Heart right ventricle (tissue), 16 donors: ENCODE measurements around the gene SPAAR. TPM values are rescaled to one million over a fixed set of nuclear protein-coding genes. Genes with fewer than 3 reads are reported as not detected.

ENCODE experiments used
- ATAC-seq, 8 donors: fragments of 200-7000 bp; cut with Tn5 transposase; one replicate each; pipeline ENCODE4 v1.9.1; 2020; ENCODE audit warnings: mild to moderate bottlenecking in 8 of 8, moderate library complexity in 8 of 8, moderate number of reproducible peaks in 1 of 8
- DNase-seq, 2 donors: peaks; one replicate each; pipeline ENCODE4 v3.0.0-alpha.2; 2020
- H3K27ac ChIP-seq, 10 donors: fragments of 200-600 bp; sonication (generic) in 2 of 10; one replicate each; pipeline versions ENCODE4 v1.5.0 to v1.8.0; 2020 to 2022; ENCODE audit warnings: mild to moderate bottlenecking in 3 of 10
- H3K27me3 ChIP-seq, 7 donors: fragments of 200-600 bp; one replicate each; pipeline ENCODE4 v1.8.0; 2021 to 2022; ENCODE audit warnings: mild to moderate bottlenecking in 2 of 7
- H3K36me3 ChIP-seq, 9 donors: fragments of 200-600 bp; sonication (generic) in 1 of 9; one replicate each; pipeline versions ENCODE4 v1.5.0 to v1.8.0; 2020 to 2022; ENCODE audit warnings: mild to moderate bottlenecking in 2 of 9
- H3K4me1 ChIP-seq, 9 donors: fragments of 200-600 bp; sonication (generic) in 1 of 9; one replicate each; pipeline versions ENCODE4 v1.5.0 to v1.8.0; 2020 to 2022; ENCODE audit warnings: mild to moderate bottlenecking in 4 of 9
- H3K4me3 ChIP-seq, 10 donors: fragments of 200-600 bp; sonication (generic) in 2 of 10; one replicate each; pipeline versions ENCODE4 v1.5.0 to v1.8.0; 2020 to 2022; ENCODE audit warnings: mild to moderate bottlenecking in 7 of 10, moderate library complexity in 2 of 10
- H3K9me3 ChIP-seq, 11 donors: fragments of 200-600 bp in 10 of 11; sonication (generic) in 2 of 11; one replicate each; pipeline versions ENCODE4 v1.5.0 to v1.8.0; 2013 to 2022; ENCODE audit warnings: mild to moderate bottlenecking in 2 of 11, control low read depth in 1 of 11, moderate library complexity in 1 of 11
- WGBS, 2 donors: extraction: QIAGEN DNeasy Blood & Tissue Kit; methylation state at CpG; one replicate each; pipeline ENCODE4 v1.1.7; 2013; ENCODE audit warnings: inconsistent platforms in 1 of 2; 5-methylcytosine and 5-hydroxymethylcytosine counted together
- intact Hi-C, 10 donors: fragments of 100-400 bp; cut with DNase I; formaldehyde crosslinking; loops; one replicate each; pipeline versions ENCODE4 v1.11.1 to v1.14.2; 2022
- polyA plus RNA-seq, 2 donors: library from polyadenylated mRNA; stranded (reverse); fragments of 200-250 nt; gene quantifications; one replicate each; pipeline ENCODE4 v1.2.3, GENCODE V29; 2013
- total RNA-seq, 10 donors: library from RNA; stranded (reverse); fragmentation: NEBNext Ultra II Directional in 3 of 10; extraction: Animal tissue kit (Norgen Biotek cat#: 25700) in 3 of 10; gene quantifications; one replicate each; pipeline versions ENCODE4 v1.2.1 to v1.2.4, GENCODE V29; 2021 to 2023
- TF ChIP-seq, protein P1 (sequence below), 9 donors: fragments of 200-600 bp; sonication (generic) in 2 of 9; IDR thresholded peaks; one replicate each; pipeline versions ENCODE4 v1.5.0 to v1.8.0; 2021 to 2022; ENCODE audit warnings: antibody characterized with exemption in 9 of 9, mild to moderate bottlenecking in 5 of 9, moderate library complexity in 1 of 9
- donor health status: Arrhythmogenic right ventricular cardiomyopathy.
- donor health status: ischemic (EF 13 %, LVEDD 7.1; RV severe dilation, severe dysfunction).
- donor health status: healthy with polysubstance abuse.
- donor health status: DM: no; HTN: yes; CAD: no.
- donor health status: DM: no; HTN: no; CAD: no.
- donor health status: ischemic (EF 25% LVEDD 6.9; RV normal size, moderate dysfunction).
- donor health status: ischemic (EF 25% LVEDD 5.7; RV mildly dilated, moderate dysfunction).
- donor health status: healthy.
- donor health status: DM: yes; HTN: yes; CAD: no.
- donor health status: Ischemic cardiomyopathy.
- donor health status: ischemic (EF 35%, LVEDD 5.7; RV mildly dilated, moderate dysfunction).
- donor health status: nonischemic (EF 11% LVEDD 7.7; RV severe dilation, severe dysfunction).
- donor health status: DM: yes; HTN: yes; CAD: no.
- donor health status: PGD.
- donor health status: ischemic (EF 29% LVEDD 5.4; RV normal size, mild dysfunction).
- donor health status: nonischemic (EF 23%, LVEDD 6.1; RV moderate dilation, normal function).

Gene SPAAR
- total and polyA plus RNA-seq, 12 donors = 2.8 to 20.8 (median 5.6) TPM

DNA sequence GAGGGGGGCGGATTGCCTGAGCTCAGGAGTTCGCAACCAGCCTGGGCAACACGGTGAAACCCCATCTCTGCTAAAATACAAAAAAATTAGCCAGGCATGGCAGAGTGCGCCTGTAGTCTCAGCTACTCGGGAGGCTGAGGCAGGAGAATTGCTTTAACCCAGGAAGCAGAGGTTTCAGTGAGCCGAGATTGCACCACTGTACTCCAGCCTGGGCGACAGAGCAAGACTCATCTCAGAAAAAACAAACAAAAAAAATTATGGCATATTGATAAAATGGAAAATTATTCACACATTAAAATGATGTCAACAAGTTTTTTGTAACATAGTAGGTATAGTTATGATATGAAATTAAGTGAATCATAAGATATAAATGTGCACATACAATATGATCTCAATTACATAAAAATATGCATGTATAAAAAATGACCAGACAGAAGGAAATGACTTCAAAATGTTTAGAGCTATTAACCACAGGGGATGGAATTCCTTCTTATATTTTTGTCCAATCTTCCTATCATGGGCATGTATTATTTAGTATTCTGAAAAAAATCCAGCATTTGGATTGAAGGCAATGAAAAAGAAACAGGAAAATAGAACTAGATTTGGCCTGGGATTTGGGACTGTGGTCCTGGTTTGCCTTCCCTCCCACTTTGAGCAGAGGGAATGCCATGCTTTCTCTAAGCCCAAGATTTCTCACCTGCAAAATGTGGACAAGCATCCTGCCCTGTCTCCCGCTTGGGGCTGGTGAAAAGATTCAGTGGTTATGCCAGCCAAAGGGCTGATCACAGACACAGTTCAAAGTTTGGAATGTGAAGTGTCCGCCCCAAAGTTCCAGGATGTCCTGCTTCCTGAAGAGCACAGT lies 19.5 kb downstream of the SPAAR start:
- ATAC-seq (peak in 6 of 8 donors; percentile 39 to 81 (median 52)), DNase-seq (no peak)
- H3K4me1 ChIP-seq = peaks cover 0 to 40% (median 8%) of the 10 kb centered on the region in 9 donors
- H3K9me3 ChIP-seq = no peaks in the 10 kb centered on the region
- no peaks in the 10 kb centered on the region for H3K36me3 ChIP-seq
- H3K4me3 ChIP-seq = no peak overlapping the region
- peak overlapping the region; percentile 4 to 70 (median 59) for H3K27ac ChIP-seq
- WGBS, 2 donors = 79 to 84% methylated on average over 9 of the region's 9 CpGs
- TF ChIP-seq, protein P1, sequence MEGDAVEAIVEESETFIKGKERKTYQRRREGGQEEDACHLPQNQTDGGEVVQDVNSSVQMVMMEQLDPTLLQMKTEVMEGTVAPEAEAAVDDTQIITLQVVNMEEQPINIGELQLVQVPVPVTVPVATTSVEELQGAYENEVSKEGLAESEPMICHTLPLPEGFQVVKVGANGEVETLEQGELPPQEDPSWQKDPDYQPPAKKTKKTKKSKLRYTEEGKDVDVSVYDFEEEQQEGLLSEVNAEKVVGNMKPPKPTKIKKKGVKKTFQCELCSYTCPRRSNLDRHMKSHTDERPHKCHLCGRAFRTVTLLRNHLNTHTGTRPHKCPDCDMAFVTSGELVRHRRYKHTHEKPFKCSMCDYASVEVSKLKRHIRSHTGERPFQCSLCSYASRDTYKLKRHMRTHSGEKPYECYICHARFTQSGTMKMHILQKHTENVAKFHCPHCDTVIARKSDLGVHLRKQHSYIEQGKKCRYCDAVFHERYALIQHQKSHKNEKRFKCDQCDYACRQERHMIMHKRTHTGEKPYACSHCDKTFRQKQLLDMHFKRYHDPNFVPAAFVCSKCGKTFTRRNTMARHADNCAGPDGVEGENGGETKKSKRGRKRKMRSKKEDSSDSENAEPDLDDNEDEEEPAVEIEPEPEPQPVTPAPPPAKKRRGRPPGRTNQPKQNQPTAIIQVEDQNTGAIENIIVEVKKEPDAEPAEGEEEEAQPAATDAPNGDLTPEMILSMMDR (IDR thresholded peaks at IDR 0.05) = no peak
- intact Hi-C loops = no loop called here
- no peaks in the 10 kb centered on the region for H3K27me3 ChIP-seq

DNA sequence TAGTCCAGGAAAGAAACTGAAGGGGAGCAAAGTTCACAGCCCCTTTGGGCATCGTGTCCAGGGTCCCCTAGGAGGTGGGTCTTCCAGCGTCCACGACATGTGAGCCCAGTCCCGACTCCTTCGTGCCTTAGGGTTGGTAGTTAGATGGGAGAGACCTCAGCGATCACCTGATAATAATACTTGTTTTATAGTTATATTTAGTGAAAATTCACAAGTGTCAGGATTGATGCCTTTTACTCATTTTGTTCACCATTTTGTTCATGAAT lies 20.1 kb downstream of the SPAAR start:
- Histone ChIP-seq H3K27ac (peak overlapping the region in 9 of 10 donors; percentile 7 to 70 (median 62)), H3K27me3 (no peaks in the 10 kb centered on the region), H3K9me3 (no peaks in the 10 kb centered on the region), H3K4me3 (no peak overlapping the region), H3K4me1 (peaks cover 0 to 34% (median 2%) of the 10 kb centered on the region in 9 donors), H3K36me3 (no peaks in the 10 kb centered on the region)
- ATAC-seq = peak in 1 of 8 donors; percentile 69
- no peak for DNase-seq
- TF ChIP-seq, protein P1 (IDR thresholded peaks at IDR 0.05) = no peak
- 66 to 72% methylated on average over 6 of the region's 6 CpGs for WGBS, 2 donors
- intact Hi-C loops = no loop called here

DNA sequence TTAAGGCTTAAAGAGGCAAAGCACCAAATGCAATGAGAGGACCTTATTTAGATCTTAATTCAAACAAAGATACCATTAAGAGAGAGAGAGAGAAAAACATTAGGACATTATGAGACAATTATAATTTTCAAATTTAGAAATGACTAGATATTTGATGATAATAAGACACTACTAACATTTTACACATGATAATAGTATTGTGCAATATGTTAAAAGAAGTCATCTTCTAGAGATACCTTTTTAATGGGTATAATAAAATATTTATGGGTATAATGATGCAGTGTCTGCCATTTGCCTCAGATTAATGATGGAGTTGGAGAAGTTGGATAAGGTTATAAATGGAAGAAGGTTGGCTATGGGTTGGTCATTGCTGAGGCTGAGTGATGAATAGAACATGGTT lies 21.2 kb downstream of the SPAAR start:
- Histone ChIP-seq H3K9me3 (no peaks in the 10 kb centered on the region), H3K36me3 (no peaks in the 10 kb centered on the region), H3K4me3 (no peak overlapping the region), H3K4me1 (peaks cover 0 to 24% (median 0%) of the 10 kb centered on the region in 9 donors), H3K27me3 (no peaks in the 10 kb centered on the region), H3K27ac (no peak overlapping the region)
- ATAC-seq = no peak
- TF ChIP-seq, protein P1 (IDR thresholded peaks at IDR 0.05) = no peak
- intact Hi-C loops = no loop called here
- no peak for DNase-seq

DNA sequence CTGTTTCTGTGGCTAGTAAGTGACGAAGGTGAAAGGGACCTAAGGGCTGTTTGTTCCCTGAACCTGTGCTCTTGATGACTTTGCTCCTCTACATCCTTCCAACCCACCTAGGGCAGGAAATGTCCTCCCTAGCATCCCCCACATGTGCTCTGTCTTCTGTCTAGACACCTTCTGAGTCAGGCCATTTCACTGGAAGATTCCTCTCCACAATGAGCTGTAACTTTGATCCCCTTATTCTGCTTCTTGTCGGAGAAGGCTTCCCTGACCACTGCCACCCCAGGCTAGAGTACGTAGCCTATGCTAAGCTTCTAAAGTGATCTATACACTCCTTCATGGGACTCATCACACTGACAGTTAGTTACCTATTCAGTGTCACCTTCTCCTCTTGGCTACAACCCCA lies 21.7 kb downstream of the SPAAR start:
- 96 to 97% methylated on average over 3 of the region's 3 CpGs for WGBS, 2 donors
- Histone ChIP-seq H3K9me3 (no peaks in the 10 kb centered on the region), H3K36me3 (no peaks in the 10 kb centered on the region), H3K4me1 (peaks cover 0 to 25% (median 0%) of the 10 kb centered on the region in 9 donors), H3K27ac (no peak overlapping the region), H3K27me3 (no peaks in the 10 kb centered on the region), H3K4me3 (no peak overlapping the region)
- intact Hi-C loops = no loop called here
- ATAC-seq (no peak), DNase-seq (no peak)
- TF ChIP-seq, protein P1 (IDR thresholded peaks at IDR 0.05) = no peak
